ENCODE results near the gene TMEM128. TPM values are rescaled to one million over a fixed set of nuclear protein-coding genes. Genes with fewer than 3 reads are reported as not detected.
"Not testable (repeated sequence)": the region's sequence is repeated elsewhere in the genome, so short reads cannot be mapped to it uniquely, and the experiment has no call there.

TMEM128 gene
- total RNA-seq, 1 donor from 2014 or later = 18.9 TPM

DNA sequence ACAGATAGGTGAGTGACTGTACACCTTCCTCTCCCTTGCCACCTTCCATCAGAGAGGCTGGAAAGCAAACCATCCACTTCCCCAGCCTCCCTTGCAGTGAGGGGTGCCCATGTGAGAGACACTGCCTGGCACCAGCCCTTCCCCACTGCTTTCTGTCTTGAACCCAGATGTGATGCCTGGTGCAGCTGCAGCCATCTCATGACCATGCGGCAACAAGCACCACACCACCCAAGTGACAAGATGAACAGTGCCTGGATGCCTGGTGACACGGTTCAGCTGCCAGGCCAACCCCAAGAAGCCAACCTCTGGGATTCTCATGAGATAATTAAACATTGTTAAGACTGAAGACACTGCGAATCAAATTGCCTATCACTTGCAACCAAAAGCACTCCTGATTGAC, 52.7 kb downstream of the TMEM128 start:
- Mint-ChIP-seq H3K4me3 (ENCODE audit: unreplicated experiment) (no peak overlapping the region), H3K36me3 (ENCODE audit: low read depth) (no peaks in the 10 kb centered on the region), H3K9me3 (ENCODE audit: low read depth) (no peaks in the 10 kb centered on the region), H3K27me3 (ENCODE audit: low read depth) (peaks cover 24% of the 10 kb centered on the region), H3K4me1 (ENCODE audit: low read depth) (no peaks in the 10 kb centered on the region), H3K27ac (ENCODE audit: unreplicated experiment) (no peak overlapping the region)
- TF ChIP-seq CTCF (IDR thresholded peaks at IDR 0.05) = no peak
- no peak for DNase-seq (ENCODE audit: low spot score)

GRCh38 chr4:4188557-4188956, 59.5 kb downstream of the TMEM128 start:
- not testable (repeated sequence) for H3K4me1 Mint-ChIP-seq (ENCODE audit: low read depth); DNase-seq (ENCODE audit: low spot score); H3K27ac Mint-ChIP-seq (ENCODE audit: unreplicated experiment); H3K9me3 Mint-ChIP-seq (ENCODE audit: low read depth); H3K4me3 Mint-ChIP-seq (ENCODE audit: unreplicated experiment); H3K36me3 Mint-ChIP-seq (ENCODE audit: low read depth)
- peaks cover 38% of the 10 kb centered on the region for H3K27me3 Mint-ChIP-seq (ENCODE audit: low read depth)

Other genes starting within 250 kb of the TMEM128 start
- not detected in 3 replicates for gene OTOP1, start 21.3 kb downstream of the TMEM128 start, total RNA-seq
- gene LYAR, start 41.9 kb upstream of the TMEM128 start, total RNA-seq = 6.3 to 9.5 TPM (median 6.6 TPM) in 3 replicates
- gene ZBTB49, start 42.0 kb upstream of the TMEM128 start, total RNA-seq = 4.3 to 6.4 TPM (median 5.2 TPM) in 3 replicates
- gene NSG1, start 138.9 kb upstream of the TMEM128 start, total RNA-seq = 0.42 TPM in 1 of 3 replicates, not detected in the others